GM20000 (cell line): Measurements from ENCODE around the gene LATS2.
"Not testable (repeated sequence)": the region's sequence is repeated elsewhere in the genome, so short reads cannot be mapped to it uniquely, and the experiment has no call there.

Source experiments
- DNase-seq: peaks from one replicate; pipeline ENCODE4 v3.0.0; 2012; ENCODE audit warnings: low spot score
- TF ChIP-seq, protein P1 (sequence below): IDR thresholded peaks from 2 replicates; pipeline ENCODE4 v1.5.1; 2012; ENCODE audit warnings: mild to moderate bottlenecking, control low read depth; ENCODE audit errors: extremely low read depth, missing control alignments

Gene LATS2

DNA sequence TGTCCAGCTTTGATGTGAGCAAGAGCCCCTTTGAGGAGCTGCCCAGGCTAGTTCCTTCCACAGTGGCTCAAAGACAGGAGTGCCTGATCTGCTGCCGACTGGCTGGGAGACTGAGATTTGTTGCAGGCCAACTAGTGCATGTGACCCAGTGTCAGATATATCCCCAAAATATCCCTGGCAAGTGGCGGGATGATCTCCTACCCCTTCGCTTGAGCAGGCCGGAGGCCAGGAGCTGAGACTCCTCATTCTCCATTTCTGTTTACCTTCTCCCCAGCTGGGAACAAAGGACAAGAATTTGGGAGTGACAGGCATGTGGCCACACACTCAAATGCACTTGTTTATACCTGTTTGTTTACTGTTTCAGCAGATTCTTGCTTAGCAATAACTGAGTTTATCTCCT lies 121.7 kb downstream of the LATS2 start:
- TF ChIP-seq, protein P1, sequence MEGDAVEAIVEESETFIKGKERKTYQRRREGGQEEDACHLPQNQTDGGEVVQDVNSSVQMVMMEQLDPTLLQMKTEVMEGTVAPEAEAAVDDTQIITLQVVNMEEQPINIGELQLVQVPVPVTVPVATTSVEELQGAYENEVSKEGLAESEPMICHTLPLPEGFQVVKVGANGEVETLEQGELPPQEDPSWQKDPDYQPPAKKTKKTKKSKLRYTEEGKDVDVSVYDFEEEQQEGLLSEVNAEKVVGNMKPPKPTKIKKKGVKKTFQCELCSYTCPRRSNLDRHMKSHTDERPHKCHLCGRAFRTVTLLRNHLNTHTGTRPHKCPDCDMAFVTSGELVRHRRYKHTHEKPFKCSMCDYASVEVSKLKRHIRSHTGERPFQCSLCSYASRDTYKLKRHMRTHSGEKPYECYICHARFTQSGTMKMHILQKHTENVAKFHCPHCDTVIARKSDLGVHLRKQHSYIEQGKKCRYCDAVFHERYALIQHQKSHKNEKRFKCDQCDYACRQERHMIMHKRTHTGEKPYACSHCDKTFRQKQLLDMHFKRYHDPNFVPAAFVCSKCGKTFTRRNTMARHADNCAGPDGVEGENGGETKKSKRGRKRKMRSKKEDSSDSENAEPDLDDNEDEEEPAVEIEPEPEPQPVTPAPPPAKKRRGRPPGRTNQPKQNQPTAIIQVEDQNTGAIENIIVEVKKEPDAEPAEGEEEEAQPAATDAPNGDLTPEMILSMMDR = no peak
- DNase-seq = no peak

DNA sequence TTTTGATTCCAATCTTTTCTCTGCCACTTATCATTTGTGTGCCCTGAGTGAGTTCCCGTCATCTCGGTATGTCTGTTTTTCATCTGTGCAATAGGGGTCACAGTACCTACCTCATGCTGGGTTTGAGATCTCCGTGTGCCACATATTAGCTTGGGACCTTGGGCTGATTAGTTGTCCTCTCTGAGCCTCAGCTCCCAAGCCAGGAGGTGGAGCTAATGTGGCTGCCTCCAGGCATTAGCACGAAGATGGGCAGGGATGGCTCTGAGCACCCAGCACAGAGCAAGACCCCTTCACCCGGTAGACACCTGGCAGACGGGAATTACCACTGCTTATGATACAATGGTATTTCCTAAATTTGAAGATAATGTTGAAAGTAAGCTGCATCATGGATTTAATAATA lies 123.1 kb downstream of the LATS2 start:
- TF ChIP-seq, protein P1 = no peak
- no peak for DNase-seq

DNA sequence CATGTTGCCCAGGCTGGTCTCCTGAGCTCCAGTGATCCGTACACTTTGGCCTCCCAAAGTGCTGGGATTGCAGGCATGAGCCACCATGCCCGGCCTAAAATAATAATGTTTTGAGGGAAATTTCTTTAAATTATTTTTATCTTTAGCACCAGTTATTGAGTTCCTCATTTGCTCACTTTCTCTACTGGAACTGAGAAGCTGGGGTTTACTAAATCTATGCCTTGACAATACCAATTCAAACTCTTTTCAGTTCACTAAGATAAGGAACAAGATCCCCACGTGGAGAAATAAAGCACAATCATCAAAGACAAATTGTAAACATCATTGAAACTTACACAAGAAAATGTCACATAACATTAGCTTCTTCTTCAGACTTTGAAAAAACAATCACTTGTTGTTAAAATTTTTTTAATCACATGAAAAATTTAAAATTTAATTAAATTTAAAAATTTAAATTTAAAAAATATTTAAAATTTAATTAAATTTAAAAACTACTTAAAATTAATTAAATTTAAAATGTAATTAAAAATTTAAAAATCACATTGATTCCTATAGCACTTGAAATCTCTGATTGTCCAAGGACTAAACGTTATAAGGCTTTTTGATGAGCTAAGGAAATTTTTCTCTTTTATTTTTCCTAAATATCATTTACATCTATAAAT lies 133.7 kb downstream of the LATS2 start:
- DNase-seq = no peak
- TF ChIP-seq, protein P1 = no peak

DNA sequence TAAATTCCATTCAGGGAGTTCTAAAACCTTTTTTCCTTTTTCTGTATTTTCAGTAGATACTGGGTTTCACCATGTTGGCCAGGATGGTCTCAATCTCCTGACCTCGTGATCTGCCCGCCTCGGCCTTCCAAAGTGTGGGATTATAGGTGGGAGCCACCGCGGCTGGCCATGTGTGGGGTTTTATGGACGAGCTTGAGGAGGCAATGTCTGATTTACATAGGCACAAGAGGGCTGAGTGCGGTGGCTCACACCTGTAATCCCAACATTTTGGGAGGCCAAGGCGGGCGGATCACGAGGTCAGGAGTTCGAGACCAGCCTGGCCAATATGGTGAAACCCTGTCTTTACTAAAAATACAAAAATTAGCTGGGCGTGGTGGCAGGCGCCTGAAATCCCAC lies 136.0 kb downstream of the LATS2 start:
- not testable (repeated sequence) for DNase-seq

DNA sequence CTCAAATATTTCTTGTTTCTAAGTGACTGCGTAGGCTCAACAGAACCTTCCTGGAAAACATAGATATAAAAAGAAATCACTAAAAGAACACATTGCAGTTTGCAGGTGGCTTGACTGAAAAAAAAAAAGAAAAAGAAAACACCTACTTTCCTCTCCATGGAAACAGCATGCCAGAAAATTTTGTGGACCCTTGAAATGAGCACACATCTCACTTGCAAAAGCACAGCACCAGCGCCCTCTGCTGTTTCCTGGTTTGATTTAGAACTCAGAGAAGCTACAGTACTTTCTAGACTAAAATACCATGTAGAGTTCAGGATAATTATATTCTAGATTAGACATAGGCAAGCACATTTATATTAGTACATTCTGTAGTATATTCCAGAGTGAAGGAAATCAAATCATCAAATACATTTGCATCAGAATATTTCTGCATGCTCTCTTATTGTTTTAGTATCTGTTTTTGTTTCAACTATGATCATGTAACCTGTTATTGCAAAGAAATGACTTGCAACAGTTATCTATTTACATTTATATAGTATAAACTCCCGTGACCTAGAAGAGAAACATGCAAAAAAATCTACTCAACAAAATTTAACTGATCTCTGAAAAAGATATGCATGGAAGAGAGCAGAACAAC lies 136.5 kb downstream of the LATS2 start:
- TF ChIP-seq, protein P1 = peak; percentile 73

DNA sequence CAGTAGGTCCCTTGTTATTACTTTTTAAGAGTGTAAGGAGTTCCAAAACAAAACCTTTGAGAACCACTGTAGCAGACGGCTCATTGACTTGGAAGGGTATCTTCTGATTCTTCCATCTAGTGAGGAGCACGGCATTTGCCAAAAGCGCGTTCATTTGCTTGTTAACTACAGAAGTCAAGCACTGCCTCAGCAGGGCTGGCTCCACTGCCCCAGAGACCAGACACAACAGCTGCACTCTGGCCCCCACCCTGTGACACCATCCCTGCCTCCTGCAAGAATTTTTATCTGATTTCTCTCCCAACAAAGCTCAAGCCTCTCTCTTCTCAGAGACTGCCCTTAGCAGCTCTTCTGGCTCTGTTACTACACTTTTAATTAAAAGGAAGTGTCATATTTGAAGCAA lies 138.1 kb downstream of the LATS2 start:
- TF ChIP-seq, protein P1 = no peak
- DNase-seq = no peak

More for the DNA sequence above, 136.5 kb downstream of the LATS2 start:
- peak; percentile 45 for DNase-seq
